Dedifferentiated amniotic fluid mesenchymal stem cell (primary cell): ENCODE data around the gene EXT2.
A peak's percentile ranks its signal among the peaks of the same experiment; 100 is the strongest.

Experiments
- DNase-seq: peaks from one replicate; pipeline ENCODE4 v3.0.0-alpha.2; 2016; ENCODE audit errors: extremely low spot score

Gene EXT2

GRCh38 chr11:44241851-44242250 is 146.4 kb downstream of the EXT2 start:
- no peak for DNase-seq

- no peak for DNase-seq
Measured at GRCh38 chr11:44243086-44243485, 147.6 kb downstream of the EXT2 start.

GRCh38 chr11:44243595-44244343 is 148.3 kb downstream of the EXT2 start:
- no peak for DNase-seq

- no peak for DNase-seq
Measured at GRCh38 chr11:44244639-44245310, 149.3 kb downstream of the EXT2 start.

- peak; percentile 65 for DNase-seq
Measured at GRCh38 chr11:44246726-44247125, 151.2 kb downstream of the EXT2 start.

GRCh38 chr11:44247508-44247907 is 152.0 kb downstream of the EXT2 start:
- no peak for DNase-seq

GRCh38 chr11:44248109-44248508 is 152.6 kb downstream of the EXT2 start:
- DNase-seq, result no peak

- DNase-seq, result no peak
Measured at GRCh38 chr11:44250421-44250820, 154.9 kb downstream of the EXT2 start.

GRCh38 chr11:44252999-44253602 is 157.6 kb downstream of the EXT2 start:
- DNase-seq, result no peak

- no peak for DNase-seq
Measured at GRCh38 chr11:44255406-44256071, 160.1 kb downstream of the EXT2 start.

- no peak for DNase-seq
Measured at GRCh38 chr11:44256673-44257291, 161.3 kb downstream of the EXT2 start.

- no peak for DNase-seq
Measured at GRCh38 chr11:44257338-44258189, 162.1 kb downstream of the EXT2 start.

- DNase-seq, result no peak
Measured at GRCh38 chr11:44258190-44258489, 162.7 kb downstream of the EXT2 start.

GRCh38 chr11:44258839-44259420 is 163.5 kb downstream of the EXT2 start:
- DNase-seq, result no peak

GRCh38 chr11:44260081-44260480 is 164.6 kb downstream of the EXT2 start:
- DNase-seq, result no peak

- DNase-seq, result no peak
Measured at GRCh38 chr11:44261800-44262591, 166.5 kb downstream of the EXT2 start.

GRCh38 chr11:44263738-44264437 is 168.4 kb downstream of the EXT2 start:
- DNase-seq, result no peak

GRCh38 chr11:44264438-44264749 is 168.9 kb downstream of the EXT2 start:
- DNase-seq, result no peak

GRCh38 chr11:44264761-44265160 is 169.3 kb downstream of the EXT2 start:
- DNase-seq, result no peak
